Progenitor cell of endocrine pancreas (in vitro differentiated cells): ENCODE measurements around the gene ZNF716. TPM values are rescaled to one million over a fixed set of nuclear protein-coding genes. Genes with fewer than 3 reads are reported as not detected.
"Not testable (repeated sequence)": the region's sequence is repeated elsewhere in the genome, so short reads cannot be mapped to it uniquely, and the experiment has no call there.

Experiments used
- DNase-seq: peaks from one replicate; pipeline ENCODE4 v3.0.0; 2021; ENCODE audit warnings: low spot score; ENCODE audit not compliant: unreplicated experiment
- H3K27ac Mint-ChIP-seq: 2 replicates; pipeline ENCODE4 v1.8.0; 2021; ENCODE audit warnings: mild to moderate bottlenecking, moderate library complexity, mixed read lengths
- H3K27me3 Mint-ChIP-seq: 2 replicates; pipeline ENCODE4 v1.8.0; 2021; ENCODE audit warnings: mixed read lengths
- H3K36me3 Mint-ChIP-seq: 2 replicates; pipeline ENCODE4 v1.8.0; 2022; ENCODE audit warnings: mixed read lengths; ENCODE audit not compliant: insufficient read depth
- H3K4me1 Mint-ChIP-seq: 2 replicates; pipeline ENCODE4 v1.8.0; 2021; ENCODE audit warnings: low read depth, mixed read lengths
- H3K4me3 Mint-ChIP-seq: 2 replicates; pipeline ENCODE4 v1.8.0; 2021; ENCODE audit warnings: low read depth, mild to moderate bottlenecking, moderate library complexity, mixed read lengths
- H3K9me3 Mint-ChIP-seq: 2 replicates; pipeline ENCODE4 v1.8.0; 2021; ENCODE audit warnings: low read depth, mixed read lengths
- CTCF ChIP-seq: fragments of 200-600 bp; sonication (generic); IDR thresholded peaks from one replicate; pipeline ENCODE4 v1.5.0; 2021; ENCODE audit warnings: antibody characterized with exemption, mild to moderate bottlenecking; ENCODE audit not compliant: unreplicated experiment
- total RNA-seq: library from RNA; stranded (reverse); gene quantifications from 2 replicates; pipeline ENCODE4 v1.2.1, GENCODE V29; 2021

Gene ZNF716
- total RNA-seq, 1 donor from 2014 or later, result not detected

- Mint-ChIP-seq H3K4me1 (no peaks in the 10 kb centered on the region), H3K36me3 (peaks cover 6% of the 10 kb centered on the region), H3K27me3 (no peaks in the 10 kb centered on the region), H3K27ac (no peak overlapping the region), H3K4me3 (no peak overlapping the region), H3K9me3 (peaks cover 30% of the 10 kb centered on the region)
- no peak for DNase-seq
- TF ChIP-seq CTCF, result no peak
Measured at GRCh38 chr7:57438244-57438643, 11.7 kb upstream of the ZNF716 start.

- H3K9me3 Mint-ChIP-seq, result peaks cover 20% of the 10 kb centered on the region
- H3K4me1 Mint-ChIP-seq, result no peaks in the 10 kb centered on the region
- no peak overlapping the region for H3K27ac Mint-ChIP-seq
- H3K27me3 Mint-ChIP-seq, result no peaks in the 10 kb centered on the region
- DNase-seq, result no peak
- peaks cover 4% of the 10 kb centered on the region for H3K36me3 Mint-ChIP-seq
- TF ChIP-seq CTCF, result no peak
- no peak overlapping the region for H3K4me3 Mint-ChIP-seq
Measured at GRCh38 chr7:57443567-57443966, 6.4 kb upstream of the ZNF716 start.

- H3K27ac Mint-ChIP-seq, H3K36me3 Mint-ChIP-seq, H3K27me3 Mint-ChIP-seq, H3K4me3 Mint-ChIP-seq, DNase-seq, H3K4me1 Mint-ChIP-seq: not testable (repeated sequence)
- H3K9me3 Mint-ChIP-seq, result peaks cover 42% of the 10 kb centered on the region
Measured at GRCh38 chr7:57469186-57469828, 19.3 kb downstream of the ZNF716 start.

- not testable (repeated sequence) for H3K36me3 Mint-ChIP-seq
Measured at GRCh38 chr7:57480304-57480703, 30.3 kb downstream of the ZNF716 start.

GRCh38 chr7:57485022-57485421 is 35.0 kb downstream of the ZNF716 start:
- DNase-seq, H3K27ac Mint-ChIP-seq, H3K36me3 Mint-ChIP-seq, H3K27me3 Mint-ChIP-seq, H3K4me1 Mint-ChIP-seq, H3K4me3 Mint-ChIP-seq: not testable (repeated sequence)
- H3K9me3 Mint-ChIP-seq, result peaks cover 21% of the 10 kb centered on the region

More at GRCh38 chr7:57480304-57480703, 30.3 kb downstream of the ZNF716 start:
- not testable (repeated sequence) for H3K4me1 Mint-ChIP-seq, H3K27ac Mint-ChIP-seq, H3K4me3 Mint-ChIP-seq, DNase-seq, H3K27me3 Mint-ChIP-seq
- peaks cover 29% of the 10 kb centered on the region for H3K9me3 Mint-ChIP-seq

- Mint-ChIP-seq H3K4me1 (no peaks in the 10 kb centered on the region), H3K4me3 (no peak overlapping the region)
- no peak for TF ChIP-seq CTCF
Measured at GRCh38 chr7:57487957-57488356, 38.0 kb downstream of the ZNF716 start.

GRCh38 chr7:57495111-57495510 is 45.1 kb downstream of the ZNF716 start:
- peaks cover 12% of the 10 kb centered on the region for H3K9me3 Mint-ChIP-seq
- not testable (repeated sequence) for H3K27me3 Mint-ChIP-seq, H3K36me3 Mint-ChIP-seq, H3K4me3 Mint-ChIP-seq, DNase-seq, H3K27ac Mint-ChIP-seq, H3K4me1 Mint-ChIP-seq

More at GRCh38 chr7:57487957-57488356, 38.0 kb downstream of the ZNF716 start:
- Mint-ChIP-seq H3K27me3 (no peaks in the 10 kb centered on the region), H3K36me3 (peaks cover 5% of the 10 kb centered on the region), H3K9me3 (peaks cover 5% of the 10 kb centered on the region), H3K27ac (no peak overlapping the region)
- DNase-seq, result no peak
